Heart left ventricle (tissue), 13 donors: Measurements from ENCODE around the gene ZCRB1.

Experiments used
- CTCF ChIP-seq, 12 donors: fragments of 200-600 bp; sonication (generic) in 4 of 12; IDR thresholded peaks; one replicate each; pipeline versions ENCODE4 v1.5.0 to v1.8.0; 2018 to 2022; ENCODE audit warnings: antibody characterized with exemption in 12 of 12, mild to moderate bottlenecking in 5 of 12
- POLR2A ChIP-seq, 2 donors: fragments of 450-650 bp; IDR thresholded peaks; one replicate each; pipeline ENCODE4 v1.6.1; 2017; ENCODE audit warnings: antibody characterized with exemption in 2 of 2, mild to moderate bottlenecking in 2 of 2, moderate library complexity in 2 of 2
- donor health status: ischemic (EF 13 %, LVEDD 7.1; RV severe dilation, severe dysfunction).
- donor health status: DM: no; HTN: yes; CAD: no.
- donor health status: DM: no; HTN: no; CAD: no.
- donor health status: ischemic (EF 25% LVEDD 6.9; RV normal size, moderate dysfunction).
- donor health status: ischemic (EF 25% LVEDD 5.7; RV mildly dilated, moderate dysfunction).
- donor health status: ischemic (EF 35%, LVEDD 5.7; RV mildly dilated, moderate dysfunction).
- donor health status: nonischemic (EF 11% LVEDD 7.7; RV severe dilation, severe dysfunction).
- donor health status: DM: yes; HTN: yes; CAD: no.
- donor health status: PGD.
- donor health status: ischemic (EF 29% LVEDD 5.4; RV normal size, mild dysfunction).
- donor health status: nonischemic (EF 23%, LVEDD 6.1; RV moderate dilation, normal function).

DNA sequence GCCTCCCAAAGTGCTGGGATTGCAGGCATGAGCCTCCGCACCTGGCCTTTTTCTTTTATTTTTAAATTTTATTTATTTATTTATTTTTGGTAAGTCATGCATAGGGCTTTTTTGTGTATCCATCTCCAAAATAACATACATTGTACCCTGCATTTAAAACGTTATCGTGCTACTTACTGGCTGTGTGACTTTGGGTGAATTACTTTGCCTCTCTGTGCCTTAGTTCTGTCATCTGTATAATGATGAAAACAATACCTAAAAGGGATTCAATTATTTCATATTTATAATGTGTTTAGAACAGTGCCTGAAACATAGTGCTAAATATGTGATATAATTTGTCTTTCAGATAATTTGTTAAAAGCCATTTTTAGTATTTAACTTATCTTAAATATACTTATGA lies 19.6 kb downstream of the ZCRB1 start:
- TF ChIP-seq POLR2A (IDR thresholded peaks at IDR 0.05) (no peak), CTCF (IDR thresholded peaks at IDR 0.05) (no peak)
